Anterior cingulate cortex (tissue), 58 donors: ENCODE data around the gene CDK5RAP3.
"Not testable (repeated sequence)": the region's sequence is repeated elsewhere in the genome, so short reads cannot be mapped to it uniquely, and the experiment has no call there.

Experiments used
- DNase-seq, 58 donors: peaks; one replicate each; lab custom pipeline; 2025; lab: John Stamatoyannopoulos, UW

The CDK5RAP3 gene

DNA sequence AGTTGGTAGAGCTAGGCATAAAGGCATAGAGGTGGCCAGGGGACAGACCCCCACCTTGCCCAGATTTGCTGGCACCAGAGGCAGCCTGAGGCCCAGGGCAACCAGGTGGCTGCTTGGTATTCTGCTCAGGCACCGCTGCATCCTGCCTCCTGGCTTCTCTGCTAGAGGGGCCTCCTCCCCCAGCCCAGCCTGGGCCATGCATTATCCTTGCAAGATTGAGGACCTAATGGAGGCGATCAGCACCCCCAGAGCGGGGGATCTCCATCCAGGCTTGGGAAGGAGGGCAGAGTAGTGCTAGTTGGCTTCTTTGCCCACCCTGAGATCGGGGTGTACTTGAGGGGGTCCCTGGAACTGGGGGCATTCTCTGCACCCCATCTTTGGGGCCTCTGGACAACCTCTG, 23.8 kb downstream of the CDK5RAP3 start:
- no peak for DNase-seq

DNA sequence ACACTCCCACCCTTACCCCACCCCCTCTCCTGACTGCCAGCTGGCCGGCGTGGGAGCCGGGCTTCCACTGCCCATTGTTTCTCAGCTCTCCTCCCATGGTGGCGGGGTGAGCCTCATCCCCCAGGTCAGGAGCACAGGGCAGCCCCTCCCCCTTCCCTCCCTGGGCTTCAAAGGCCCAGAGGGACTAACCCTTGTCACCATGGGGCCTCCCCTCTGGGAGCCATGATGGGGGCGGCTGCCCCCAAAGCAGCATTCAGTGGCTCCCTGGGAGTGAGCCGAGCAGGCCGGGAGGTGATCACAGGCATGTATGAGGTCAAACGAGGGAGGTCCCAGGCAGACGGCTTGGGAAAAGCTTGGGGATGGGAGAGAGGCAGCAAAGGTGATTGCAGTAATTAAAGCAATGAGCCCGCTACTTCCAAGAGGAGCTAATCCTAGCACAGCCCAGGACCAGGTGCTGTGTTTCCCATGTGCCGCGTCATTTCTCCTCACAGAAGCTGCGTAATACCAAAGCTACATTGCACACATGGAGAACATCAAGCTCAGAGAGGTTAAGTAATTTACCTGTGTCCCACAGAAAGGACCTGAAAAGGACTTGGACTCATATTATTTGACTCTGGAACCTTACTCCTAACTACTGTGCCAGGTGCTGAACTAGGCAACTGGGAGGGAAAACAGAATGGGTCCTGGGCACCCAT, 24.5 kb downstream of the CDK5RAP3 start:
- DNase-seq = no peak

GRCh38 chr17:47996201-47996600, 25.3 kb downstream of the CDK5RAP3 start:
- no peak for DNase-seq

- no peak for DNase-seq
Measured at GRCh38 chr17:47997586-47997985, 26.7 kb downstream of the CDK5RAP3 start.

DNA sequence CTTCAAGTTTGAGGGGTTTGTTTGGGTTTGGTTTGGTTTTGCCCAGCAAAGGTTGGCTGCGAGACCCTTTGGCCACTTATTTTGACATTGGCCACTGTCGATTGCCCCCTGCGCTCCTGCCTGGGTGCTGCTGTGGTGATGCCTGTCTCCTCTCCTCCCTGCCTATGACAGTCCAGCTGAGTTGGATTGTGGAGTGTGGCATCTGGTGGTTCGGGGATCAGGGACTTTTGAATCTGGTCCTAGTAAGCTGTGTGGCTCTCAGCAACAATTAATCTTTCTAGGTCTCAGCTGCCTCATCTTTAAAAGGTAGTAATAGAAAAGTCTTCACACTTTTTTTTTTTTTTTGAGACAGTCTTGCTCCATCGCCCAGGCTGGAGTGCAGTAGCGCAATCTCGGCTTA, 27.1 kb downstream of the CDK5RAP3 start:
- no peak for DNase-seq

DNA sequence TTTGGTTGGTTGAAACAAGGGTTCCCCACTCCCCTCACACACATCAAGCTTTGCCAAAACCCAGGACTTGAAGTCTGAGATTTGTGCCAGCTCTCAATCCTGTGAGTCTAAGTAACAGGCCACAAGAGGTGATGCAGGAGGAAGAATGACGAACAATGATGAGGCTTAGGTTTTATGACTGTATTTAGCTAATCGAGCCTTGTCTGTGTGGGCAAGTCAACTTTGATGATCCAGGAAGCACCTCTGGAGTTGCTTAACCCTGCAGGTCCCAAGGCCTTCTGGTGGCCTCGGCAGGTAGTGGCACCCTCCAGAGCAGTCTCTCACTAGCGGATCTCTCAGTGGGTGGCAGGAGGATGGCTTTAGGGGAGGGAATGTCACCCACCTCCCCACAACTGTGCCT, 28.7 kb downstream of the CDK5RAP3 start:
- DNase-seq = no peak

- no peak for DNase-seq
Measured at GRCh38 chr17:48001197-48001596, 30.3 kb downstream of the CDK5RAP3 start.

GRCh38 chr17:48001657-48002056, 30.7 kb downstream of the CDK5RAP3 start:
- not testable (repeated sequence) for DNase-seq

DNA sequence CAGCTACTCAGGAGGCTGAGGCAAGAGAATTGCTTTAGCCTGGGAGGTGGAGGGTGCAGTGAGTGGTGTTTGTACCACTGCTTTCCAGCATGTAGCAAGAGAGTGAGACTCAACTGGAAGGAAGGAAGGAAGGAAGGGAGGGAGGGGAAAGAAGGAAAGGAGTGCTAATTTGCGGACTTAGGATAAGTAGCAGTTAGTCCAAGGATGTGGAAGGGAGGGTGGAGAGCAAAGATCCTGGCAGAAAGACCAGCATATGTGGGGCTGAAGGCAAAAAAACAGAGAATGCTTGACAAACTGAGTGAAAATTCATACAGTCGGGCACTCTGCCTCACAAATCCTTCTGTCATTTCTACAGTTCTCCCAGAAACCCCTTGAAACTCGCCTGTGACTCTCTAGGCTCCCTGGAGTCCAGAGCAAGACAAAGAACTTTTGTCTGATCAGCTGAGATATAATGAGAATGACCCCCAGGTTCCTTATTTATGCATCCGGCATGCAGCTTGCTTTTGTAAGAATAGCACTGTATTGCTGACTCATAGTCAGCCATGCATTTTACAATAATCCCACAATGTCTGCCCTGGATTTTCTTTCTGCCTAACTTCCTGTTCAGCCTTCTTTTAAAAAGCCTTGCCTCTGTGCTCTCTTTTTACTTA, 31.5 kb downstream of the CDK5RAP3 start:
- peak in 3 of 58 donors; percentile 18 to 29 (median 20) for DNase-seq

DNA sequence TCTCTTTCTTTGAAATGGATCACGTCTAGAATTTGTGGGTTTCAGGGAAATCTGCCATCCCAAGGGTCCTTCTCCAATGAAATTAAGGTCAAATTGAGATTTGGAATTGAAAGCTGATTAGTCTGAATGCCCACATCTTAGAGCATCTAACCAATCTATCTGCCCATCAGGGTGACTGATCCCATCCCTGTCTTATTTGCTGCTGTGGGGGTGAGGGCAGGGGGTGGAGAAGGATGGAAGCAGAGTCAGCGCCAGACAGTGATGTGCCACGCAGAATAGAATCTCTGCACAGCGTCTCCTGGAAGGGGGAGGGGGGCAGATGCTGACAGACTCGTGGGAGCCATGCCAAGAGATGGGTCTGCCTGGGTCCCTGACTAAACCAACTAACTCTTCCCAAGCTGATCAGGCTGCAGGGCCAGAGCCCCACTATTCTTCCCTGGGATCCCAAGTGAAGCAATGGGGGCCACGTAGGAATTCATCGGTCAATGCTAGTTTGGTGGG, 32.1 kb downstream of the CDK5RAP3 start:
- DNase-seq = peak in 4 of 58 donors; percentile 15 to 63 (median 44)

DNA sequence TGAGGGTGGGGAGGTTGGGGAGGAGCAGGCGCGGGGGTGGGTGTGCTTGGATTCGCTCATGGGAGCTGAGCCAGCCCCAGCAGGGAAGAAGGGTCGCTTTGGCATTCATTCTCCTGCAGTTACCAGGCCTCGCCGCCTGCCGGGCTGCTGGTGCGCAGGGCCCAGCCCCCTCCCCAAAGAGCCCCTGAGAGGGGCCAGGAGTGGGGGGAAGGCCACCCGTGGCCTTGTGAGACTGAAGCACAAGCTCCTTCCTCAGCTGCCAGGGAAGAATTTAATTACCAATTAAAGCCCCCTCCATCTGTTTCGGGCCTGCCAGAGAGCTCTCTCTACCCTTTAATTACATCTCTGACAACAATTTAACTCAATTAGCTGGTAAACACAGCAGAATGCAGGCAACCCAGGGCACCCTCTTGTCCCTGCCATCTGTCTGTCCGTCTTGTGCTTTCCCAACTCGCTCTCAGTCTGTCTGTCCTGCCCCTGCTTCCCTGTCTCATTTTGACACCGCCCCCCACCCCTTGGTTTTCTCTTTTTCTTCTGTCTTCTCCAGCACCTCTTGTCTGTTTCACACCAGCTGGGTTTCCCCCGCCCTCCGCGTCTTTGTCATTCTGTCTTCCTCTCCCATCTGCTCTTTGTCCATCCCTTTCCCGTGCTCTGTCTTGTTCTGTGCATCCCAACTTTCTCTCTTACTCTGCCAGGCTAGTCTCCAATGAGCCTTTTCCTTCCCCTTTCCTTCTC, 32.7 kb downstream of the CDK5RAP3 start:
- DNase-seq = peak in 3 of 58 donors; percentile 8 to 42 (median 27)

DNA sequence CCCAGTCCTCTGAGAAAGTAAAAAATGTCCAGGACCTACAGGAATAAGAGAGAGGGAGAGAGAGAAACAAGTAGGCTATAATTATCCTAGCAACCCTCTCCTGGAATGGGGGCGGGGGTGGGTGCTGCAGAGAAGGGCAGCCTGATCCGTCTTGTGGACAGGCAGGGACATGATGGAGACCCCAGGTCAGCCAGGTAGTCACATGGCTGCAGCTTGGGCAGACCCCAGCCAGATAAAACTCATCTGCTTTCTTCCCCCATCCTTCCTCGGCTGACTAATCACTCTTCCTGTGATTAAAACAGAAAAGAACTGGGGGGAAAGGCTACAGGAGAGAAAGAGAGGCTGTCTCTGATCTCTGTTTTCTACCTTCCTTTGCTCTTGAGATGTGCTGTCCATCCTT, 34.1 kb downstream of the CDK5RAP3 start:
- no peak for DNase-seq

DNA sequence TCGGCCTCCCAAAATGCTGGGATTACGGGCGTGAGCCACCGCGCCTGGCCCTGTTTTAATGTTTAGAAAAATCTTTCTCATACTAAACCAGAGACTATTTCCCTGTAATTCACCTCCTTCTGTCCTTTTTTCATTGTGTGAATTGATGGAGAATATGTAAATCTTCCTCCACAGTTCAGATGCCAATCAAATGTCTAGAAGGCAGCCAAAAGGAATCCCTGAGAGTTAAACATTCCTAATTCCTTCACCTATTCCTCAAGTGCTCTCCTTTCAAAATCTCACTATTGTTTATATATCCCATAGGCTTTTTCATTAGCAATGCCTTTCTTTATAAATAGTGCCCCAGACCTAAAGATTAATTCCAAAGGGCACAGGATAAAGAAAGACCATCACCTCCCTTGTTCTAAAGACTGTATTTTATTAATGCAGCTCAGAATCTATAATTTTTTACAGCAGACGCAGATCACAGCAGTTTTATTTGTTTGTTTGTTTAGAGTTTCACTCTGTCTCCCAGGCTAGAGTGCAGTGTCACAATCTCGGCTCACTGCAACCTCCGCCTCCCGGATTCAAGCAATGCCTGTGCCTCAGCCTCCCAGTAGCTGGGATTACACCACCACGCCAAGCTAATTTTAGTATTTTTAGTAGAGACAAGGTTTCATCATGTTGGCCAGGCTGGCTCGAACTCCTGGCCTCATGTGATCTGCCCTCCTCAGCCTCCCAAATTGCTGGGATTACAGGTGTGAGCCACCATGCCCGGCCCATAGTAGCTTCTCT, 36.2 kb downstream of the CDK5RAP3 start:
- DNase-seq = no peak

- DNase-seq = no peak
Measured at GRCh38 chr17:48010193-48010592, 39.3 kb downstream of the CDK5RAP3 start.

DNA sequence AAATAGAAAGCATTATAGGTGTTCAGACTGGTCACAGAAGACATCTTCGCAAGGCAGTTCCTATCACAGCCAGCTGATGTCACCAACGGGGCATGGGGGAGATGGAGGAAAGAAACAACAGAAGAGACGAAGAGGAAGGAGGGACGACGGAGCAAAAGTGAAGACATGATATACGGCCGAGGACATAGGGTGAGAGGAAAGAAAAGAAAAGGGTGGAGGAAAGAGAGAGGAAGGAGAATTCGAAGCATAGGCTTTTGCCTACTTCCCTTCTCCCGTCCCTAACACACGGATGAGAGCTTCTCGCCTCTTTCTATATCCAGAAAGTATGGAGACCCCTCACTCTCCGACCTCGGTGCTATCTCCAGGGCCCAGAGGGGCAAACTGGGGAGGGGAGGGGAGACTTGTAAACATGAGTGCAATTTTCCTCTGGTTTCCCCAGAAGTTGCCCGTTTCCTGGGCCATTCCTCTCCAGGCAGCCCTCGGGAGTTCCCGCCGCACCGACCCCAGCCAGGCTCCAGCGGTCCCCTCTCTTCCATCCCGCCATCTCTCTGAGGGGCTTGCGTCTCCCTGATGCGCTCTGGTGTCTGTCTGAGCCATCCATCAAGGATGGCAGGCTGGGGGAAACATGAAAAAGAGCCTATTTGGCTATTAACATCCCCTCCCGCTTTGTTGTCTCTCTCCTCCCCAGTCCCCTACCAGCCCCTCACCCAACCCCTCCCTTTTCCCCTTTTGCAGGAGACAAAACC, 40.7 kb downstream of the CDK5RAP3 start:
- DNase-seq = no peak

- peak in 33 of 58 donors; percentile 12 to 68 (median 37) for DNase-seq
Measured at GRCh38 chr17:48012151-48012520, 41.2 kb downstream of the CDK5RAP3 start.

DNA sequence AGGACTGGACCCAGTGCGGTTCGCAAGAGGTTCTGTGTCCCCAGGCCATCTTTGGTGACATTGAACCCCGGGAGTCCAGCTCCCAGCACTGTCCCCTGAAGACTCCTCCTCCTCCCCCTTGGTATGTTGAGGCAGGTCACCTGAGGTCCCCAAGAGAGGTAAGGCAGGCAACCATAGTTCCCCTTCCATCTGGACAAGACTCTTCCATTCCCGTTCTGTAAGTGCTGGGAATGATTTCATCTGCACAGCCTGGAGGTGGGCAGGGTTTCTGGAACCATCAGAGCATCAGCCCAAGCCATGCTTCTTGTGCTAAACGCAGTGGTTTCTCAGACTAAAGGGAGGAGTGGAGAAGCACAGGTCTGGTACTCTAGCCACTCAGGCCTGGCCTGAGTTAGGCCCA, 41.7 kb downstream of the CDK5RAP3 start:
- peak in 7 of 58 donors; percentile 11 to 55 (median 29) for DNase-seq

- no peak for DNase-seq
Measured at GRCh38 chr17:48013876-48014594, 43.1 kb downstream of the CDK5RAP3 start.

GRCh38 chr17:48014595-48015111, 43.7 kb downstream of the CDK5RAP3 start:
- DNase-seq = no peak
